Activated CD8-positive, alpha-beta memory T cell treated with anti-CD3 and anti-CD28 coated beads, Interleukin-2, amount 50 U/mL, for 1 hour (primary cell): ENCODE measurements around the gene TRHDE.
"Not testable (repeated sequence)": the region's sequence is repeated elsewhere in the genome, so short reads cannot be mapped to it uniquely, and the experiment has no call there.

ENCODE experiments used
- DNase-seq: peaks from one replicate; pipeline ENCODE4 v3.0.0-alpha.2; 2020; ENCODE audit errors: extremely low read depth

TRHDE gene

GRCh38 chr12:72631926-72632685, 359.9 kb downstream of the TRHDE start:
- no peak for DNase-seq

- no peak for DNase-seq
Observed at GRCh38 chr12:72642706-72643105, 370.5 kb downstream of the TRHDE start.

- DNase-seq, result no peak
Observed at GRCh38 chr12:72647139-72647538, 375.0 kb downstream of the TRHDE start.

GRCh38 chr12:72658615-72659014, 386.4 kb downstream of the TRHDE start:
- DNase-seq, result no peak

- DNase-seq, result not testable (repeated sequence)
Observed at GRCh38 chr12:72660174-72660573, 388.0 kb downstream of the TRHDE start.

- DNase-seq, result no peak
Observed at GRCh38 chr12:72673853-72674252, 401.7 kb downstream of the TRHDE start.

- DNase-seq, result no peak
Observed at GRCh38 chr12:72676556-72676955, 404.4 kb downstream of the TRHDE start.

GRCh38 chr12:72677139-72677538, 405.0 kb downstream of the TRHDE start:
- no peak for DNase-seq

- DNase-seq, result no peak
Observed at GRCh38 chr12:72677846-72678245, 405.7 kb downstream of the TRHDE start.

GRCh38 chr12:72679147-72679757, 407.1 kb downstream of the TRHDE start:
- DNase-seq, result no peak

- DNase-seq, result no peak
Observed at GRCh38 chr12:72681028-72681427, 408.9 kb downstream of the TRHDE start.

- no peak for DNase-seq
Observed at GRCh38 chr12:72684491-72684890, 412.3 kb downstream of the TRHDE start.

- DNase-seq, result no peak
Observed at GRCh38 chr12:72692338-72692737, 420.2 kb downstream of the TRHDE start.

- DNase-seq, result no peak
Observed at GRCh38 chr12:72694193-72694592, 422.0 kb downstream of the TRHDE start.

- no peak for DNase-seq
Observed at GRCh38 chr12:72699362-72699761, 427.2 kb downstream of the TRHDE start.

GRCh38 chr12:72712025-72712424, 439.9 kb downstream of the TRHDE start:
- DNase-seq, result not testable (repeated sequence)

- DNase-seq, result no peak
Observed at GRCh38 chr12:72716221-72716620, 444.1 kb downstream of the TRHDE start.

GRCh38 chr12:72717036-72717435, 444.9 kb downstream of the TRHDE start:
- no peak for DNase-seq
